Stimulated activated CD4-positive, alpha-beta T cell treated with anti-CD3 and anti-CD28 coated beads, Interleukin-12 subunit alpha, Interleukin-12 subunit beta, amount 100 ng/mL, for 24 hours (primary cell): ENCODE results near the gene MYRFL.

Source experiments
- DNase-seq, 2 experiments: peaks; one replicate each; pipeline ENCODE4 v3.0.0-alpha.2; 2020; ENCODE audit warnings: low read depth in 2 of 2

The MYRFL gene

DNA sequence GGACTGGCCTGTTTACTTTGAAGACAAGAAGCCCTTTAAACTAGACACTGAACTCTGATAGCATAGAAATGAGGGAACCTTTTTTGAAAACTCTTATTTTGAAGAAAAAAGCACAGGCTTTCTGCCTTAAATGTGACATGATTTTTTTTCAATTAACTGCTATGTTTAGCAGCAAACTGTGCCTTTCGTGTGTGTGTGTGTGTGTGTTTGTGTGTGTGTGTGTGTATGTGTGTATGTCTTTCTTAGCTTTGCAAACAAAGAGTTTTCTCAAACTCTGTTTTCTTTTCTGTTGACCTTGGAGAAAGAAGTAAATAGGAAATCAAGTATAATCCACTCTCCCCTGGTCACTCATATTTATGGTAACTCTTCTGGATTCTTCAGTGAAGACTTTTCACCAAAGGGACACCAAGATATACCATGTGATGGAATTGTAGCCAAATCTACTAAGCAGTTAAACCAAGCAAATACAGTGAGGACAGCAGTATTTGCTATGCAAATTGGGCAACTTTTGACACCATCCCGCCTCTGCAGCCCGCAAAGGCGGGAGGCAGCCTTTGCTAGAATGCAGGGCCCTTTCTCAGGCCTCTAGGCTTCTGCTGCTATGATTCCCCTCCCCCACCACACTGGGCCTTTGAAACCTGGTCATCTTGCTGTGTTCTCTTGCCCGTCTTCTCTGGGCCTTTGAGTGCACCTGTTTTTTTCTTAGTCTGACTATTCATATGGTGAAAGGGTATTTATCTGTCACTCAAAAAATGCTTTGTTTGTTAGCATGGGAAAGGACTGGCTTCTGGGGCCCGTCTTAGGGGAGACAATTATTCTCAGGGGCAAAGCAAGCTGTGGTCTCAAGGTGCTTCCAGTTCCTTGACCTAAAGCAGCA is 107.9 kb downstream of the MYRFL start:
- no peak for DNase-seq

DNA sequence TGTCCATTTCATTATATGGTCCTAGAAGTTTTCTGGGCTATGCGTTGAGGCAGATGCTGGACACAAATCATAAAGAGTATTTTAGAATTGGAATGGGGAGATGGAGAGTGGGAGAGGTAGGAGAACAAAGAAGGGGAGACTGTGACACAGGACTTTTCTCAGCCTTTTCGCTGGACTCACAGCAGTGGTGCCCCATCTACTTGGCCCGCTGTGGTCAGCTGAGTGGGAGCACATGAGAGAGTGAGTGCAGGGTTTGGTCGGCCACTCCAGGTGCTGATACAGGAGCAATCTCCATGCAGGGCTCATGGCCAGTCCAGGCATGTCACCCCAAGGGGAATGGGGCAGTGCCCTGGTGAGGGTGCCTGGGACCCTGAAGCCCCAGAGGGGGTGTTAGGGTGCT is 109.0 kb downstream of the MYRFL start:
- no peak for DNase-seq

DNA sequence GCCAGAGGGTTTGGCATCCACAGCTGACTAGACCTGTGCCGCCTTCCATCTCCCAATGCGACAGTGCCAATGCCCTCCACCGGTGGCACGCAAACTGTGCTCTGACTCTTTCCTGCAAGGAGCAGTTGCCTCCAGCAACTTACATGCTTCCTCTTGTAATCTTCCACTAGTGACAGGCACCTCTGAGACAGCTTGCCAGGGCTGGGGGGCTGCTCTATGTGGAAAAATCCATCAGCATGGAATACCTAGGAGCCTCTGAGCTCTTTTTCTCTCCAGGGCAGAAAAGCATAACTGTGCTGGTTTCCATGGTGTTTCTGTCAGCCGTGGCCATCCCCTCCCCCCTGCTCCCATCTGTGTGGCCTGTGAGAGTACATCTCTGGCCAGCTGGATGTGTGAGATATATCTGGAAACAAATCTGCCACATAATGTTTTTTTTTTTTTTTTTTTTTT is 110.6 kb downstream of the MYRFL start:
- DNase-seq = no peak

GRCh38 chr12:69936214-69936731 is 111.2 kb downstream of the MYRFL start:
- DNase-seq = no peak

DNA sequence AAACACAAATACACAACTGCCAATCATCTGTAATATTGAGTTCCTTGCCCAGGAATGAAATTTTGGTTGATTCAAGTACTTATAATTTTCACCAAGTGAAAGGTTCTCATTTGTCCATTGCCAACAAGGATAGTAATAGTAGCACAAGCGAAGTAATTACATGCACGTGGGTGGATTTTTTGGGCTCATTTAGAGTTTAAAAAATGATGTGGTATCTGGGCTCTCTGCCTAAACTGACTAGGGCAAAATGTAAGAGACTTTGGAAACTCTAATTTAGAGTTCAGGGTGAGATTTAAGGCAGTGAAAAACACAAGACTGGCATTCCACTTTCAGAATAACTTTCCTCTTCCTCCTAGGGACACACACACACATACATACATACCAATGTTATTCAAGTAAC is 111.7 kb downstream of the MYRFL start:
- DNase-seq = no peak

- DNase-seq = no peak
Observed at GRCh38 chr12:69947123-69947522, 122.1 kb downstream of the MYRFL start.

DNA sequence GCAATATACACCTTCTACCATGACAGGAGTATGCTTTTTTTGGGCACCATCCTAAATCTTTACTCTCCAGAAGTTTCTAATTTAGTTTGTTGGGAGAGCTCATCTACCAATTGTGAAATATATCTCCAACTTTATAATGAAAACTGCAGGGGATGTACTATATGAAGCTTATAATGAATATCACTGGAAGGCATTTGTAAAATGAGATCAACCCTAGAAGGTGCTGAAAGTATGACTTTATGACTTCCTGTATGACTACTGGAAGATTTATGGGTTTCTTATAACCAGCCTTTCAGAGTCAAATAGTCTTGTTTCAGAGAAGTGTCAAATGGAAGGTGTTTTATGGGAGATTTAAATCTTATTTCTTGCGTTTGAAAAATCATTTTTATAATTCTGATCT is 122.9 kb downstream of the MYRFL start:
- no peak for DNase-seq

DNA sequence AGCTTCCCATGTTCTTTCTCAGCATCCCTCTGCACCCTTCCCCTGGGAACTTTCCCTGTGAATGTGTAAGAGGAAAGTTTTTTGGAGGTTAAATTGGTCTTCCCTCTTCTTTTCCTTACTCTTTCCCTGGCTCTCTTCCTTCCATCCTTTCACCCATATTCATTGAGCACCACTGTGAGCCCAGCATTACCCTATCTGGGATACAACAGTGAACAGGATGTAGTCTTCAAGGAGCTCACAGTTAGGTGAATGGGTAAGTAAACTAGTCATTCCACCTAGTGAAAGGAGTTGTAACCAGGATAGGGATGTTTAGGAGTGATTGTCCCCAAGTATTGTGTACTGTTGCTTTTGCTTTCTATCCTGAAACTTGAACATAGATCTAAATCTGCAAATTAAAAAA is 123.8 kb downstream of the MYRFL start:
- DNase-seq = no peak

GRCh38 chr12:69949311-69950002 is 124.4 kb downstream of the MYRFL start:
- DNase-seq = no peak

- DNase-seq = no peak
Observed at GRCh38 chr12:69951108-69951507, 126.1 kb downstream of the MYRFL start.

DNA sequence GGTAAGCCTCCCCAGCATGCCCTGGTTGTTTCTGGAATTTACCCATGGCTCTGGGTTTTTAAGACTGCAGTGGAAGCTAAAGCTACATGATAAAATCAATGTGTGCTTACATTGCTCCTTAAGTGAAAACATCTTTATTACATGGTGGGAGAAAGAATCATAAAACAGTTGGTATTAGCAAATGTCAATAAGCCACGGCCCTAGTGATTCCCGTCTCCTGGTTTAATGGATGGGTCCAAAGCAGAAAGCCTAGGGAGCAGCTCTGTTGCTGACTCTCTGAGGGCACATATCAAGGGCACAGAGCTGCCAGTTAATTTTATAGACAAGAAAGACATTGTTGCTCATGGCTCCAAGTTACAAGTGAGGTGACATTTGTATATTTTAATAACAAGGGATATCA is 127.9 kb downstream of the MYRFL start:
- no peak for DNase-seq

GRCh38 chr12:69961246-69961645 is 136.2 kb downstream of the MYRFL start:
- no peak for DNase-seq

DNA sequence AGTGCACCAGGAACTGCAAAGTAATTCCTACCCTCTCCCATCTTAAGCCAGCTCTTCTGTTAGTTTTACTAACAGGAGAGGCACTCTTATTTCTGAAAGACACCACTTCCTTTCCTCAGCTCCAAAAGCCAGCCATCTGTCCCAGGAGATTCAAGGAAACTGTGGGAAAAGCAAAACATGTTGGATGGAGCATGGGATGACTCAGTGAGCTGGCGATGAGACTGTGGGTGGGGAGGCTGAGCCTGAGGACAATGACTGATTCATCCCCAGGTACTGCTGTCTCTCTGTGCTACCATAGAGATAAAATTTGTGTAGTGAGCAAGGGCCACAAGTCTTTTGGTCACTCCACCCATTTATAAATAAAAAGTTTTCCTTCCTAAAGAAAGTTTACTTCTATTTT is 141.4 kb downstream of the MYRFL start:
- no peak for DNase-seq

DNA sequence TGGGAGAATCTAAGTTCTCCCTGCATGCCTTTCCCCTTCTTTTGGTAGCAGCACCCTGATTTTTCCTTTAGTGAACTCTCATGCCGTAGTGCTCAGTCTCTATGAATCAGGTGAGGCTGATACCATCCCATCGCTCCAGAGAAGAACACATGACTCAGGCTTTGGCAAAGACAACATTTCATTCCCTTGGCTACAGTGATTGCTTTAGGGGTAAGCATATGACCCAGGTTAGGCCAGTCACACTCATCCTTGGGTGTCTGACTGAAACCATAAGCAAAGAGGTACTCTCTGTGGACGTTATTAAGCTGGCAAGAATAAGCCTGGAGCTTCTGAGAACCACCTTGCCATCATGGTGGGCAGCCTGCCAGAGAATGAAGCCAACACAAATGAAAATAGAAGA is 141.8 kb downstream of the MYRFL start:
- no peak for DNase-seq

DNA sequence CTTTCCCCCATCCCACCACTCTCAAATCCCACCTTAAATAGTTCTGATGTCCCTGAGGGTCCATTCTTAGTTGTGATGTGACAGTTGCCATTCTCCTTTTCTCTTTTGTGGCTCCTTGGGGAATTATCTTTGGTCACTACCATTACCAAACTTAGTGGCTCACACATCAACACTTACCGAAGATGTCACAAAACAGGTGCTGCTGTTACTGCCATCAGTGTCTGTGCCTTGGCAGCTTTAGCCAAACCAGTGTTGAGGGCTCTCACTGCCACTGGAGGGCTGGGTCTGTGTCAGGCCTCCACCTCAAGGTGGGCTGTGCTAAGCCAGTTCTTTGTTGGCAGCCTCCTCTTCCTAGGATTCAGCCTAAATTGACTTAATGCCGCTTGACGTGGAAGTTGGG is 144.0 kb downstream of the MYRFL start:
- DNase-seq = no peak

DNA sequence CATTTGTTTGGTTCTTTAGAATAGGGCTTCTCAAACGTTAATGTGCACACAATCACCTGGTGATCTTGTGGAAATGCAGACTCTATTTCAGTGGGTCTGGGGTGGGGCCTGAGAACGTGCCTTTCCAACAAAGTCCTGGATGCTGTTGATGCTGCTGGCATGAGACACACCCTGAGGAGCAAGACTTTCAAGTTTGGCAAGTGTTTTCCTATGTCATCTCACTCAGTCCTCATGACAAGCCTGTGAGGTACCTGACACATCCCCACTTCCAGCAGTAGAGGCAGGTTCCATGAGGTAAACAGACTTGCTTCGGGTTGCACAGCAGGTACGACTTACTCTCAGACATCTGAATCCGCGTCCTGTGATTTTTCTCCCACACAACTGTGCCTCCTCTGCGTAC is 147.1 kb downstream of the MYRFL start:
- DNase-seq = no peak

- DNase-seq = no peak
Observed at GRCh38 chr12:69978020-69978419, 153.0 kb downstream of the MYRFL start.

DNA sequence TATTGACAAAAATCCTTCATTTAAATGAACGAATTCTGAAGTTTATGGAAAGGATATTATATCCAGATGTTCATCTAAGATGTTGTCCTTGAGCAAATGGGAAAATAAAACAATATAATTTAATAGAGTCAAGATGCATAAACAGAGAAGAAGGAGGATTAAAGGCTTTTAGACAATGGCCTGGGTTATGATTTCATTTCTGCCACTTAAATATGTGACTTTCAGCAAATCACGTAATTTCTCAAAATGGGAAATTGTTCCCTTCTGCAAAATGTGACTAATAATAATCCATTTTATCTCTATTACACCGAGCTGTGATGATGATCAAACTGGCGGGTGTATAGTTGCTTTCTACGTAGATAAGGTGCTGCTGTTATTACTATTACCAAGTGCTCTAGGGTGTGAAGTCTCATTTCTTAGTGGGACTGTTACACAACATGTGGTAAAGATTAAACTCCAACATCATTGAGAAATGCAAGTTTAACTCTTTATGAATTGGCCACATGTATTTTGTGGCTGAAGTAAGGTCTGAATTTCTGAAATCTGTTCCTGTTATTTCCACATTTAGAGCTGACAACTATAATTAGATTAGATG is 157.0 kb downstream of the MYRFL start:
- no peak for DNase-seq

- DNase-seq = no peak
Observed at GRCh38 chr12:69984241-69984640, 159.2 kb downstream of the MYRFL start.

DNA sequence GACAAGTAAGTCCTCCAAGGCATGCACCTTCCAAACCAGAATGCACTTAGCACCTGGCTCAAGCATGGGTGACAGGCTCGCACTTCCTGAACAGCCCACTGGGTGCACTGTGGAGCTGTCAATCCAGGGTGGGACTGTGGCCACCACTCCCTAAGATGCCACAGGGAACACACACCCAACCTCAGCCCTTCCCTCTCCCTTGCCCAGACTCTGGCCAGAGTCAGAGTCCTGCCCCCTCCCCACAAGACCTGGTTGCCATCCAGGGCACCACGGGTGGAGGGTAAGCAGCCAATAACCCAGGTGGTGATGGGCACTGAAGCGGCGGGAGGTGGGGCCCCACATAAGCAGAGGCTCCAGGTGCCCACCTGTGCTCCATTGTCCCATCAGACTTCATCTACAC is 160.6 kb downstream of the MYRFL start:
- no peak for DNase-seq

DNA sequence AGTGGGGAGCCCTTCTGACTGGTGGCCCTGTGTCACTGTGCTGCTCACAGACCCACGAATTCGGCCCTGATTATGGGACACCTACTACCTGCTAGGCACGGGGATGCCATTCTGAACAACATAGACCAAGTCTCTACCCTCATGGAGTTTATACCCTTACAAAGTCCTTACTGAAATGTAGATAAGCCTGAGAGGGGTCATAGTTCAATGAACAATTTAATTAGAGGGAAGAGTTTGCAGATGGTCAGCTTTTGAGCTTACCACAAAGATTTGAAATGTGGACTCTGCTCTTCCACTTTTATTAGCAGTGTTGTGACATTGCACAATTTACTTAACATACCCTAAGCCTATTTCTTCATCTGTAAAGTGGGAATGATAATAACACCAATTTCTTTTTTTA is 161.1 kb downstream of the MYRFL start:
- no peak for DNase-seq

DNA sequence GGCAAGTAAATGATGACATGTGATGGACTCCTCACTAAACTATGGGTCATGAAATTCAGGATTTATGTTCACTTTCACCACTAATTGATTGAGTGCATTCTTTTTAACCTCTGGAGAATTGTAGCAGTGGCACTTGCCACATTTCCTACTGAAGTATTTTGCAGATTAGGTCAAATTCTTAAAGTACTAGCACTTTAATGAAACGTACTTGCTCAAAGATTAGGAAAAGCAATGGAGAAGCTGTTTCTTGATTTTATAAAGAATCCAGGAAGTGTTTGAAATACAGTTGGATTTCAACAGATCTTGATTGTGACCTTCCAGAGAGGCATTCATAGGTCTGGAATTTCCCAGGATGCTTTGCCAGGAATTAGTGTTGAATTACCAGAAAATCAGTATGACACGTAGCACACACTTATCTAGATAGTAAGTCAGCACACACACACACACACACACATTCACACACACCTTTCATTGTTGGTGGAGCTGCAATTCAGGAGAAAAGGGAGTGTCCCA is 162.6 kb downstream of the MYRFL start:
- DNase-seq = no peak
